Aorta (tissue), 5 donors: ENCODE data around the gene TMC7. TPM values are rescaled to one million over a fixed set of nuclear protein-coding genes. Genes with fewer than 3 reads are reported as not detected.

Source experiments
- ATAC-seq: fragments of 200-7000 bp; cut with Tn5 transposase; one replicate; pipeline ENCODE4 v1.9.1; 2022; ENCODE audit warnings: moderate library complexity; ENCODE audit not compliant: low FRiP score
- DNase-seq, 2 donors: peaks; one replicate each; pipeline ENCODE4 v3.0.0-alpha.2; 2020
- H3K27ac ChIP-seq, 2 donors: one replicate each; pipeline ENCODE4 v1.5.1; 2013; ENCODE audit warnings: low read length in 2 of 2, mild to moderate bottlenecking in 2 of 2, moderate library complexity in 2 of 2, control low read depth in 1 of 2, inconsistent platforms in 1 of 2, low read depth in 1 of 2
- H3K27me3 ChIP-seq, 2 donors: one replicate each; pipeline ENCODE4 v1.6.1; 2013; ENCODE audit warnings: control low read depth in 1 of 2, low read length in 1 of 2, mild to moderate bottlenecking in 1 of 2, moderate library complexity in 1 of 2; ENCODE audit not compliant: insufficient read depth in 2 of 2, control insufficient read depth in 1 of 2
- H3K36me3 ChIP-seq, 2 donors: one replicate each; pipeline ENCODE4 v1.6.1; 2013; ENCODE audit warnings: control low read depth in 1 of 2, low read length in 1 of 2, mild to moderate bottlenecking in 1 of 2; ENCODE audit not compliant: insufficient read depth in 2 of 2, control insufficient read depth in 1 of 2
- H3K4me1 ChIP-seq, 2 donors: one replicate each; pipeline ENCODE4 v1.6.1; 2013; ENCODE audit warnings: low read length in 2 of 2, control low read depth in 1 of 2, mild to moderate bottlenecking in 1 of 2, moderate library complexity in 1 of 2; ENCODE audit not compliant: insufficient read depth in 2 of 2, control insufficient read depth in 1 of 2
- H3K4me3 ChIP-seq, 2 donors: one replicate each; pipeline ENCODE4 v1.5.1; 2013; ENCODE audit warnings: low read length in 2 of 2, control low read depth in 1 of 2, mild to moderate bottlenecking in 1 of 2
- H3K9me3 ChIP-seq: one replicate; pipeline ENCODE4 v1.6.1; 2013; ENCODE audit warnings: mild to moderate bottlenecking, low read length; ENCODE audit not compliant: control insufficient read depth
- WGBS, 2 donors: extraction: QIAGEN DNeasy Blood & Tissue Kit; methylation state at CpG; one replicate each; pipeline ENCODE4 v1.1.7; 2013; 5-methylcytosine and 5-hydroxymethylcytosine counted together
- intact Hi-C, 2 donors: fragments of 100-400 bp; cut with DNase I; formaldehyde crosslinking; loops; one replicate each; pipeline versions ENCODE4 v1.14.2 to v1.15.0; 2022
- polyA plus RNA-seq, 2 donors: library from polyadenylated mRNA; stranded (reverse); fragments of 200-250 nt; gene quantifications; one replicate each; pipeline ENCODE4 v1.2.3, GENCODE V29; 2013
- total RNA-seq, 2 donors: library from RNA; stranded (reverse); fragmentation: NEBNext Ultra II Directional; extraction: Animal tissue kit (Norgen Biotek cat#: 25700); gene quantifications; one replicate each; pipeline ENCODE4 v1.2.1, GENCODE V29; 2021
- donor health status: healthy with polysubstance abuse.
- donor health status: Bipolar disorder and iron deficiency.
- donor health status: DM: no; HTN: no; CAD: no.
- donor health status: DM: no; HTN: no; CAD: no.
- donor health status: DM: yes; HTN: yes; CAD: no.

The TMC7 gene
- total and polyA plus RNA-seq, 4 donors = 0.25 to 4.2 (median 0.97) TPM

DNA sequence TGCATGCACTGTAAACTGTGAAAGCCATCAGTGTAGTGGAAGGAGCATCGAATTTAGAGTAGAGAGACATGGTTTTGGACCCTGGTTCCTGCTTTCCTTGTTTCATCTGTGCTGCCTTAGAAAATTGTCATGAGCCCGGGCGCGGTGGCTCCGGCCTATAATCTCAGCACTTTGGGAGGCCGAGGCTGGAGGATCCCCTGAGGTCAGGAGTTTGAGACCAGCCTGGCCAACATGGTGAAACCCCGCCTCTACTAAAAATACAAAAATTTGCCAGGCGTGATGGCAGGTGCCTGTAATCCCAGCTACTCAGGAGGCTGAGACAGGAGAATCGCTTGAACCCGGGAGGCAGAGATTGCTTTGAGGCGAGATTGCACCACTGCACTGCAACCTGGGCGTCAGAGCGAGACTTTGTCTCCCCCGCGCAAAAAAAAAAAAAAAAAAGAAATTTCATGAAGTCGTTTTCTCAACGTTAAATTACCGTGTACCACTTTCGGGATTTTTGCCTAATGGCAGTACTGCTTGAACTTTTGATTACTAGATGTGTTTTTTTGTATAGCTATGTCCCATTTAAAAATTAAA, 84.6 kb downstream of the TMC7 start:
- Histone ChIP-seq H3K4me3 (peak overlapping the region; percentile 82 to 98), H3K4me1 (no peaks in the 10 kb centered on the region), H3K9me3 (no peaks in the 10 kb centered on the region), H3K27me3 (no peaks in the 10 kb centered on the region), H3K36me3 (no peaks in the 10 kb centered on the region), H3K27ac (peak overlapping the region; percentile 95 to 100)
- 44 to 47% methylated on average over 19 of the region's 19 CpGs for WGBS, 2 donors
- DNase-seq (no peak), ATAC-seq (no peak)
- intact Hi-C loops = loop anchor here in 1 of 2 donors (2.0 to 5.0 kb wide), 4 partner anchors 20 to 266 kb away; partner anchors contain the start of genes ARL6IP1 and TMC7

DNA sequence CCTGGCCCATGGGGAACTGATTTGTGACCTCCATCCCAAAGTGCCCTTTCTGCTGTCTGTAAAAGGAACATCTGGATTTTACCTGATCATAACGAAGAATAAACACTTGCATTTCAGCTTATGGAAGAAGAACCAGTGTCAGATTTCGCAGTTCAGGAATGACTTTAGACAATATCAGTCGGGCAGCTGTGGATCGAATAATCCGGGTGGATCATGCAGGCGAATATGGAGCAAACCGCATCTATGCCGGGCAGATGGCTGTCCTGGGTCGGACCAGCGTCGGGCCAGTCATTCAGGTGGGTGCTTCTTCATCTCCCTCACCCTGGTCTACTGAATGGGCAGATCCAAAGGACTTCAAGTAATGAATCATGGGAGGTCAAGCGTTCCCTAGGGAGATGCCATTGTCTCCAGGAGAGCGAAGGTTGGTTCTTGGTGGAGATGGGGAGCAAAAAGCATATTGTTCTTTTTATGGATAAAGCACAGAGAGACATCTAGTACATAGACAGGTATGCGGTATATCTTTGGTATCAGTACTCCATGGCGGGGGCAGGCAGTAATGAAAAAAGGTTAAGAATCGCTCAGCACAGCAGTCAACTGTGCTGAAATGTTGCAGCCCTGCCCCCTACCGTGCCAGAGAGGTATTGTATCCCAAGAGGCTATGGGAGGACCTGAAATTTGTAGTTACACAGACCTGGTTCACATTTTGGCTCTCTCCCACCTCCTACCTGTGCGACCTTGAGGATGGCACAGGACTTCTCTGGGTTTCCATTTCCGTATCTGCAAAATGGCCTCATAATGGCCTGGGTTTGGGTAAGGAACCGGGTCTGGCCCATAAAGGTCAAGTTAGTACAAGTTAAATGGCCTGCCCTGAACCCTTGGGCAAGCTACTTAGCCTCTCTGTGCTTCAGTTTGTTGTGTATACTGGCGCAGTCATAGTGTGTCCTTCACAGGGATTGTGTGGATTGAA, 88.4 kb downstream of the TMC7 start:
- DNase-seq = no peak
- Histone ChIP-seq H3K27ac (no peak overlapping the region), H3K9me3 (no peaks in the 10 kb centered on the region), H3K27me3 (no peaks in the 10 kb centered on the region), H3K36me3 (no peaks in the 10 kb centered on the region), H3K4me1 (no peaks in the 10 kb centered on the region), H3K4me3 (no peak overlapping the region)
- intact Hi-C loops = no loop called here
- no peak for ATAC-seq
- WGBS, 2 donors = 80 to 84% methylated on average over 21 of the region's 21 CpGs

DNA sequence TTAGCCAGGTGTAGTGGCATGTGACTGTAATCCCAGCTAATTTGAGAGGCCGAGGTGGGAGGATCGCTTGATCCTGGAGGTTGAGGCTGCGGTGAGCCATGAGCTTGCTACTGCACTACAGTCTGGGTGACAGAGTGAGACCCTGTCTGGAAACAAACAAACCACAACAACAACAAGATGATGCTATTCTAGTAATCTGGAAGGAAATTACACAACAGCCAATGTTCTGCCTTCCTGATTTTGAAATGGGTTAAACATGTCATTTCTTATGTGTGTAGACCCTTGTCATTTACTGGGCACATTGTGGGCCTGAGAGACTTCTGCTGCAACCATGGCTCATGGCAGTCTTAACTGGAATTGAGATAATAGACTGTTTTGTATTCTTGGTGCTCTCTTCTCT, 89.6 kb downstream of the TMC7 start:
- H3K4me1 ChIP-seq = no peaks in the 10 kb centered on the region
- intact Hi-C loops = no loop called here
- no peaks in the 10 kb centered on the region for H3K36me3 ChIP-seq
- WGBS, 2 donors = 95 to 96% methylated on average over 3 of the region's 3 CpGs
- no peaks in the 10 kb centered on the region for H3K27me3 ChIP-seq
- DNase-seq (no peak), ATAC-seq (no peak)
- H3K4me3 ChIP-seq = no peak overlapping the region
- no peak overlapping the region for H3K27ac ChIP-seq
- no peaks in the 10 kb centered on the region for H3K9me3 ChIP-seq

DNA sequence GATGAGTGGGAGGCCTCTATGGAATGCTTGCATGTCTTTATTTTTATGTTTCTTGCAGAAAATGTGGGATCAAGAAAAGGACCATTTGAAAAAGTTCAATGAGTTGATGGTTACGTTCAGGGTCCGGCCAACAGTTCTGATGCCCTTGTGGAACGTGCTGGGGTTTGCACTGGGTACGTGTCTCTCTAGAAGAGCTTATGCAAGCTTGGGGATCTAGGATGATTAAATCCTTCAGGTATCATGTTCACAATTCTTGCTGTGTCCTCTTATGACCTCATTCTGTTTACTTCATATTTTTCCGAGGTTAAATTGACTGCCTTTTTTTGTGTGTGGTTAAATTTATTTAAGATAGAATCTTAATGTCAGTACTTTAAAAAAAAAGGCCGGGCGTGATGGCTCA, 90.1 kb downstream of the TMC7 start:
- DNase-seq = no peak
- no peaks in the 10 kb centered on the region for H3K9me3 ChIP-seq
- H3K36me3 ChIP-seq = peaks cover under 1 to 2% of the 10 kb centered on the region in 2 donors
- H3K27ac ChIP-seq = no peak overlapping the region
- 77 to 86% methylated on average over 7 of the region's 7 CpGs for WGBS, 2 donors
- H3K4me1 ChIP-seq = no peaks in the 10 kb centered on the region
- ATAC-seq = no peak
- no peak overlapping the region for H3K4me3 ChIP-seq
- intact Hi-C loops = no loop called here
- no peaks in the 10 kb centered on the region for H3K27me3 ChIP-seq

DNA sequence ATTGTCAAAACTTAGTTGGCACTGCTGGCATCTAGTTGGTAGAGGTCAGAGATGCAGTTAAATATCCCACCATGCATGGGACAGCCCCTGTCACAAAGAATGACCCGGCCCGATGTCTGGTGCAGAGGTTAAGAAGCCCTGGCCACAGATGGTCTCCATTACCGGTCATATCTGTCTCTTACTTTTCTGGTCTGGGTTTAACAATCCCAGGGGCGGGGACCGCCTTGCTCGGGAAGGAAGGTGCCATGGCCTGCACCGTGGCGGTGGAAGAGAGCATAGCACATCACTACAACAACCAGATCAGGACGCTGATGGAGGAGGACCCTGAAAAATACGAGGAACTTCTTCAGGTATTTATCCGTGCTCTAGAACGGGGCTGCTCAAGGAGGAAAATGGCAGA, 91.8 kb downstream of the TMC7 start:
- WGBS, 2 donors = 94 to 95% methylated on average over 12 of the region's 12 CpGs
- intact Hi-C loops = no loop called here
- Histone ChIP-seq H3K27me3 (no peaks in the 10 kb centered on the region), H3K36me3 (peaks cover 3 to 4% of the 10 kb centered on the region in 2 donors), H3K27ac (no peak overlapping the region), H3K9me3 (no peaks in the 10 kb centered on the region), H3K4me3 (no peak overlapping the region), H3K4me1 (no peaks in the 10 kb centered on the region)
- ATAC-seq (no peak), DNase-seq (no peak)

DNA sequence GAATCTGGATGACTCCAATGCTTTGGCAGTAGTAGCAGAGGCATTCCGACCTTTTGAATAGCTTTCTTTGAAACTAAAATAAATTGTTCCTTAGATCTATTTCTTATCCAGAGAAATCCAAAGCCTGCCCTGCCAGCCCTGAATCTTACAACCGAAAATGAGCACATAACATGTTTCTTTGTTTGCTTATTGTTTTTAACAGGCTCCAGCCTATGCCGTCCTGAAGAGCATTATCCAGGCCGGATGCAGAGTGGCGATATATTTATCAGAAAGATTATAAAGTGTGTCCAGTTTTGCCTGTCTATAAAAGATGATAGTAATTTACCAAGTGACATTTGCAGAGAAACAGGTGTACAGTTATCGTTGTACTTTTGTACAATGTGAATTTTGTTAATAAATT, 94.1 kb downstream of the TMC7 start:
- Histone ChIP-seq H3K4me3 (no peak overlapping the region), H3K27ac (no peak overlapping the region), H3K27me3 (no peaks in the 10 kb centered on the region), H3K4me1 (no peaks in the 10 kb centered on the region), H3K36me3 (peaks cover 3 to 4% of the 10 kb centered on the region in 2 donors), H3K9me3 (no peaks in the 10 kb centered on the region)
- intact Hi-C loops = no loop called here
- no peak for DNase-seq
- WGBS, 2 donors = 84 to 87% methylated on average over 6 of the region's 6 CpGs
- no peak for ATAC-seq

DNA sequence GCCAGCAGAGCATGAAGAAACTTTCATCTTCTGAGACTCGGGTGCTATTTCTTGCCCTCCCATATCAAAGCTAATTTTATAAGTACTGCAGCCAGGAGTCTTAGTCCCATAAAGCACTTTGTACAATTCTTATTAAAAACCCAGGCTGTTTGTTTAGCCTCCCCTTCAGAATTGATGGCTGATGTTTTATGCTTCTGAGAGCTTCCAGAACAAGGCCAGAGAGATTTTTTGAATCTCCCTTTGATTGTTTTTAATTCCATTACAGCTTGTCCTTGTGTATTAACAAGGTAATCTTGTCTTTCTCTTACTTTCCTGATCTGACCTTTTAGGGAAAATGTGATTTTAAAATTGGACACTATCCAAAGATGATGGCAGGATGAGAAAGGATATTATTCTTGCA, 99.9 kb downstream of the TMC7 start:
- intact Hi-C loops = no loop called here
- H3K4me3 ChIP-seq = no peak overlapping the region
- WGBS, 2 donors = 80 to 83% methylated on average over 1 of the region's 1 CpG
- H3K36me3 ChIP-seq = peaks cover 3 to 4% of the 10 kb centered on the region in 2 donors
- H3K4me1 ChIP-seq = no peaks in the 10 kb centered on the region
- no peaks in the 10 kb centered on the region for H3K9me3 ChIP-seq
- no peak for ATAC-seq
- no peak overlapping the region for H3K27ac ChIP-seq
- no peaks in the 10 kb centered on the region for H3K27me3 ChIP-seq
- no peak for DNase-seq

DNA sequence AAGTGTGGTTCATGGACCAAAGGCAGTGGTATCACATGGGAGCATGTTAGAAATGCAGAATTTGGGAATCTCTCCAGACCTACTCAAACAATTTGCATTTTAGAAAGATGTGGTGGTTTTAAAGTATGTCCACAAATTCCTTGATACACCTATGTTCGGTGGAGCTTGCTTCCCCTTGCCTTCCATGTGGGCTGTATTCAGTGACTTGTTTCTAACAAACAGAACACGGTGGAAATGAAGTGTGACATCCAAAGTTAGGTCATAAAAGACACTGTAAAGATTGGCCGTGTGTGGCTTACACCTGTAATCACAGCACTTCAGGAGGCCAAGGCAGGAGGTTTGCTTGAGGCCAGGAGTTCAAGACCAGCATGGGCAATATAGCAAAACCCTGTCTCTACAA, 100.4 kb downstream of the TMC7 start:
- intact Hi-C loops = no loop called here
- DNase-seq (no peak), ATAC-seq (no peak)
- no peak overlapping the region for H3K4me3 ChIP-seq
- 76 to 81% methylated on average over 3 of the region's 3 CpGs for WGBS, 2 donors
- no peaks in the 10 kb centered on the region for H3K9me3 ChIP-seq
- no peak overlapping the region for H3K27ac ChIP-seq
- no peaks in the 10 kb centered on the region for H3K4me1 ChIP-seq
- no peaks in the 10 kb centered on the region for H3K36me3 ChIP-seq
- no peaks in the 10 kb centered on the region for H3K27me3 ChIP-seq

DNA sequence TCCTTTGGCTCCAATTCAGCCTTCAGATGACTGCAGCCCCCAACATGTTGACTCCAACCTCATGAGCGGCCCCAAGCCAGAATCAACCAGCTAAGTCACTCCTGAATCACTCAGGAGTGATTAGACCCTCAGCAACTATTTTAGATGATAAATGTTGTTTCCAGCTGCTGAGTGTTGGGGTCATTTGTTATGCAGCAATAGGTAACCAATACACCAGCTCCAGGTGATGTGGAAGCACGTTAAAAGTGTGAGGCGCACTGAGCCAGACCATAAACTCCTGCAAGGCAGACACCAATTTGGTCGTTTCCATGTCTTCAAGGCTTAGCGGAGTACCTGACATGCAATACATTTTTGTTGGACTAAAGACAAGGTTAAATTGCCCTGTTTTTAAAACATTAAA, 101.1 kb downstream of the TMC7 start:
- Histone ChIP-seq H3K27me3 (no peaks in the 10 kb centered on the region), H3K9me3 (no peaks in the 10 kb centered on the region), H3K36me3 (no peaks in the 10 kb centered on the region), H3K4me3 (no peak overlapping the region), H3K27ac (no peak overlapping the region), H3K4me1 (no peaks in the 10 kb centered on the region)
- 90% methylated on average over 5 of the region's 5 CpGs for WGBS, 2 donors
- ATAC-seq (no peak), DNase-seq (no peak)
- intact Hi-C loops = loop anchor here (5.0 kb wide), 4 partner anchors 37 to 417 kb away; partner anchors contain the start of gene SYT17 (in 1 of the 2)
